HL-60/S4 treated with phorbol 12-myristate 13-acetate at 8.2 ng/mL for 4 days and 3 days (cell line): ENCODE results near the gene DEPP1.

Source experiments
- in situ Hi-C: fragments of 300-500 bp; cut with MboI; formaldehyde crosslinking; loops from 2 replicates; pipeline ENCODE4 v1.15.0; 2022; ENCODE audit warnings: low sequenced_read_pairs

DEPP1 gene

DNA sequence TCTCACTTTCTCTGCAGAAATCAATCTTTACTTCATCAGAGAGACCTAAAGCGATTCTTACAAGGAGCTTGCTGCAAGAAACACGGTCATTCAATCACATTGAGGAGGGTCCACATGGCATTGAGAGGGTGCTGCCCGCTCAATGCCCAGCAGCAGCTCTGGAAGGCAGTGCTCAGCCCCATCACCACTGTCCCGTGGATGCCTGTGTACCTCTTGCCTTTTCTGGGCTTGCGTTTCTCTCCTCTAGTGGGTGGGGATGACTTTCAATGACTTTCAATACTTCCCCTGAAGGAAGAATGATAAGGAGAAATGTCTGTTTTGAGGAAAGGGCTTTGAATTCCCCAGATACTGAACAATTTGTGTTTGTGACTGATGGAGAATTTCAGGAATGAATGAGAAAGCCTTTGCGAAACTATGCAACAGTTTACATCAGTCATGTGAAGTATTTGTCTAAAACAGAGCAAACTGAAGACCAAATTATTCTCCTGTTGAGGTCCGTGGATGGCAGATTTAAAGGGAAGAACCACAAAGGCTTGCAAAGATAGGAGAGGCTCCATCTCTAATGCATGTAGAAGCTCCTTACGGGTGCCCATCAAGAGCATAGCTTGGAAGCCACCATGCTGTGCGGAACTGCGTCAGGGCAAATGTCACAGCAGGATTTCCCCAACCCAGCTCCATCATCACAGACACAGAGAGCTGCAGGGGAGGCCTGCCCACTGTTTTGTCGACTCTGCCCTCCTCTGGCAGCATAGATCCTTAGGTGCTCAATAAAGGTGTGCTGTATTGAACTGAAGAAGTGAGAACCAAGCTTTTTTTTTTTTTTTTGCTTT is 15.5 kb upstream of the DEPP1 start:
- in situ Hi-C loops = no loop called here

DNA sequence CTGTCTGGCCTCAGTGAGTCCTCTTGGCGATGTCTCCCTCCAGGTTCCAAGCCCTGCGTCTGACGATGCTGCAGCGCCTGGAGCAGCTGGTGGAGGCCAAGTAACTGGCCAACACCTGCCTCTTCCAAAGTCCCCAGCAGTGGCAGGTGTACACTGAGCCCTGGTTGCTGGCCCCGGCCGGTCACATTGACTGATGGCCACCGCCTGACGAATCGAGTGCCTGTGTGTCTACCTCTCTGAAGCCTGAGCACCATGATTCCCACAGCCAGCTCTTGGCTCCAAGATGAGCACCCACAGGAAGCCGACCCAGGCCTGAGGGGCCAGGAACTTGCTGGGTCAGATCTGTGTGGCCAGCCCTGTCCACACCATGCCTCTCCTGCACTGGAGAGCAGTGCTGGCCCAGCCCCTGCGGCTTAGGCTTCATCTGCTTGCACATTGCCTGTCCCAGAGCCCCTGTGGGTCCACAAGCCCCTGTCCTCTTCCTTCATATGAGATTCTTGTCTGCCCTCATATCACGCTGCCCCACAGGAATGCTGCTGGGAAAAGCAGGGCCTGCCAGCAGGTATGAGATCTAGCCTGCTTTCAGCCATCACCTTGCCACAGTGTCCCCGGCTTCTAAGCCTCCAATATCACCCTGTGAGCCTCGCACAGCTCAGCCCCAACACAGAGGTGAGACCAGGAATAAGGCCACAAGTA is 14.8 kb upstream of the DEPP1 start:
- in situ Hi-C loops = no loop called here

DNA sequence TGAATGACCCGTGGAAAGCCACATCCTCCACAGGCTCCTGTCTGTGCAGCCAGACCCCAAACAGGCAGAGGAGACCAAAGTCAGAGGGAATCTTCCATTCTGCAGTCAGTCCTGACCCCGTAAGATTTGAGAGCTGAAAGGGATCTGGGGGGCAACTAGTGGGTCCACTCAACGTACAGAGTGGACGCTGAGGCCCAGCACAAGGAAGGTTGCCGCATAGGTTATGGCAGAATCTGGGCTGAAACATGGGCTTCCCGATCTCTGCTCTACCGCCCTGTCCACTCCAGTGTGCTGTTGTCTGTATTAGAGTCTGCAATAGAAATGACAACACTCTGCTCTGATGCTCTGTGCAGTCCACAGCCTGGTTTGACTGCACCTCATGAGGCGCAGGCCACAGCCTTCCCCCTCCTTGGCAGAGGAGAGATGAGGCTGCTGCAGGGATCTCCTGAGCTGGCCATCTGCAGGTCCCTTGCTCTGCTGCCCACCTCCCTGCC is 14.2 kb upstream of the DEPP1 start:
- in situ Hi-C loops = no loop called here

DNA sequence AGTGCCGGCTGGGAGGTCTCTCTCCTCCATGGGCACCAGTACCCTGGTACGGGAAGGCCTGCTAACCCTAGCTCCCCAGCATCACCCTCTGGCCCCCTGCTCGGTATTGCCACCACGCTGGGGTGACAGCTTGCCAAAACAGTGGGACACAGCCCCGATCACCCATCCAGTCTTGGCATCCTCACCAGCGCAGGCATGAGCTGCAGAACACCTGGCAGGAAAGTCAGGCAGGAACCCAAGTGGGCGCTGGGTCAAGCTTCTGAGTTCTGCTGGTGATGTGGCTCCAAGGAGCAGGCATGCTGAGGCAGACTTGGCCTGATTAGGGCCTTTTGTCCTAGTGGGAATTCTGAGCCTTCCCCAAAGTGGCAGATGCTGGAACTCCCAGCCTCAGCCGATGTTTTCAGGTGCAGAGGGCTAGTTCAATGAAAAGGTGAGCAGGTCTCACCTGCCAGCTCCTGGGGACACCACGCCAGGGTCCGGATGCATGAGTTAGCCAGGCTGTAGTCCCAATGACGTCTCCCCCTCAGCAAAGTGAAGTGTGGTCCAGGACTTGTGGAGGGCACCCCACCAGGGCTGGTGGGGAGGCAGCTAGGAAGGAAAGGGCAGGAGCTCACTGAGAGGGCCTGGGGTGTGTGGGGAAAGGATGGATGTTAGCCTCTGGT is 13.6 kb upstream of the DEPP1 start:
- in situ Hi-C loops = no loop called here

DNA sequence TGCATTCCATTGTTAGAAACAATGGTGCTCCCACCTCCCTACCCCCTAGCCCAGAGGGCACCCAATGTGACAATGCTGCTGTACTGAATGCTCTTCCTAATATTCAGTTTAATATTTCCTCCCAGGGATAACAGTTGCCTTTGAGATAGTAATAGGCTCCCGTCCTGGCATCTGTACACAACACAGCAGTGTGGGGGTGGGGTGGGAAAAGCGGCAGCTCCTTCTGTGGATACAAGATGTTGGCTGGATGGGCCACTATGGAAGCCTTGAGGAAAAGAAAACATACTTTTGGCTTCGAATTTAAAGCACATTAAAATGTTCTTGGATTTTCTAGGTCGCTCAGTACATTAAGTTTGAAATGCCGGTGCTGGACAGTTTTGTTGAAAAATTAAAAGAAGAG is 13.0 kb upstream of the DEPP1 start:
- in situ Hi-C loops = no loop called here

DNA sequence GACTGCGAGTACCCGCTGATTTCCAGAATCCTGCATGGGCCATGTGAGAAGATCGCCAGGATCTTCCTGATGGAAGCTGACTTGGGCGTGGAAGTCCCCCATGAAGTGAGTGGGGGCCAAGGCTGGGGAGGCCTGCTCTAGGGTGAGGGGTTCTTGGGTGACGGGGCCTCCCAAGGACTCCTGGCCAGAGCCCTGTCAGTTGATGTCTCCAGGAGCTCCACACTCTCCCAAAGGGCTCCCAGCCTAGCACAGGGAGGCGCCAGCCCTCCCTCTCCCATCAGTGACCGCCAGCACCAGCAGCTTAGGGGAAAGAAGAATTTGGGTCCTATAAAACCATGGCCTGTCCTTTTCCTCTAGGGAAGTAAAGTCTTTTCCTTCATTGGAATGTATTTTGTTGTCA is 12.4 kb upstream of the DEPP1 start:
- in situ Hi-C loops = no loop called here

DNA sequence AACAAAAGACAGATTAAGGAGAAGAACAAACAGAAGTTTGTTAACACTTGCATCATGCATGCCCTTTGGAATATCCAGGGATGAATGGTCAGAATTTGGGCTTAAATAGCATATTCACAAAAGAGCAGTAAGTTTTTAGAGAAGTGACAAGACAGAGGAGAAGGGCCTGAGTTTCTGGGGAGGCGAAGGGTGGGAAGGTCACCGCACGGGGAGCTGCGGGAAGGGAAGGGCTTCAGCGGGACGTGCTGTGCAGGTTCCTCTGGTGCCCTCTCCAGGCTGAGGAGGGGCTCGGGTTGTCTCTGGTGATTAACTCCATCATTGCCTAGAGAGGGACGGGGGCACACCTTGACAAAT is 11.7 kb upstream of the DEPP1 start:
- in situ Hi-C loops = no loop called here

DNA sequence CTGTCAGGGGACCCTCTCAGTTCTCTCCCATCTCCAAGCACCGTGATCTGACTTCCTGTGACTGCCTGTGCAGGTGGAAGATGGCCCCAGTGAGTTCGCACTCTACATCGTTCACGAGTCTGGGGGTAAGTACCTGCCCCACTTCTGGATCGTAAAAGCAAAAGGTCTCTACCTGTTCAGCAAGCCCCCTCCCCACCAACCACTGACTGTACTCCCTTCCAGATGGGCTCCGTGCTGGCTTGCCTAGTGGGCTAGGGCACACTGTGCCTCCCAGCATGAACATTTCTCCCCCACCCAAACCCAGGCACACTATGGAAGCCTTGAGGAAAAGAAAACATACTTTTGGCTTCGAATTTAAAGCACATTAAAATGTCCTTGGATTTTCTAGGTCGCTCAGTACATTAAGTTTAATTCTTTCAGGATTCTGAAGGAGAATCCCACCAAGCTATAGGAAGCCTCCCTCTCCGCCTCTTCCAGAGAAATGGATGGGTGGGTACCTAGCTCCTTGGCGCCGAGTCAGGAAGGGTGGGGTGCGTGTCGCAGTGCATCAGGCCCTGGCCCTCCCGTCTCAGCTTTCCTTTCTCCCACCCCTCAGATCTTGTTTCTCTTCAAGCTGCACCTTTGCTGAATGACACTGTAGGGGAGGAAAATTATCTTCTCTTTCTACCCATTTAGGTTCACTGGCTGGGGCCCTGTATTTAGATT is 11.1 kb upstream of the DEPP1 start:
- in situ Hi-C loops = no loop called here

DNA sequence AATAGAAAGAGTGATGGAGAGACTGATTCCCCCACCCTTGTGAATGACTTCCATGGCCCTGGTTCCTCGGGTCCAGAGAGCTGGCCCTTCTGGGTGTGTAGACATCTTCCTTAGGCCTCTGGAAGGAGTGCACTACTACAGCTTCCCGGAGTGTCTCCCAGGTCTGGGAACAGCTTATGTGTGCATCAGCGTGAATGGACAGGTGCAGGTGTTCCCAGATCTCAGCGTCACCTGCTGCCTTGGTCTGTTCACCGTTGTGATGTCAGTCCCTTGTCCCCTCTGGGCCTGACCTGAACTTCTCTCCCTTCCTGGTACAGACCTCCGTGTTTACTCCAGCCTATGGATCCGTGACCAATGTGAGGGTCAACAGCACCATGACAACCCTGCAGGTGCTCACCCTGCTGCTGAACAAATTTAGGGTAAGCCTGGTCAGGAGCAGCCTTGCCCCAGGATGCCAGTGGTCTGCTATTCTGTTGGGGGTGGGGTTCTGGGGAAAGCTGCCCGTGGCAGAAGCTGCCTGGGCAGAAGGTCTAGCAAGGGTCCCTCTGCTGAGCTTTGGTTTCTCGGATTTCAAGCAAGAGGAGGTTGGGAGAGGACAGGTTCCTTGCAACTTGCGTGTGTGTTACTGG is 10.5 kb upstream of the DEPP1 start:
- in situ Hi-C loops = no loop called here

DNA sequence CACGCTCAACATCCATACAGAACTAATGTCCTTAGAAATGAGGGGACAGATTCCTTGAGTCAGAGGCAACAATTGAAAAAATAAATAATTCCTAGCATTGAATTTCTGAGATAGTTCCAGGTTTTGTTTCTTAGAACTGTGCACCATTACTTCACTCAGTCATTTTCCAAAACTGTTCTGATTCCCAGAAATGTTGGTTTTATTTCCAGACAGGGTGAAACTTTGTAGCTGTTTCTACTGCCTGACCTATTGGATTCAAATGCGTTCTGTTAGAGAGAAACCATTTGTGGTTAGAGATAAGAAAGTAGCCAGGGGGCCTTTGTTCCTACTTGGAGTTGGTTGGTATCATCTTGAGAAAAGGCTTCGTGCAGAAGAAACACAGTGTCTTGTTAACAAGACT is 8.1 kb upstream of the DEPP1 start:
- in situ Hi-C loops = no loop called here

DNA sequence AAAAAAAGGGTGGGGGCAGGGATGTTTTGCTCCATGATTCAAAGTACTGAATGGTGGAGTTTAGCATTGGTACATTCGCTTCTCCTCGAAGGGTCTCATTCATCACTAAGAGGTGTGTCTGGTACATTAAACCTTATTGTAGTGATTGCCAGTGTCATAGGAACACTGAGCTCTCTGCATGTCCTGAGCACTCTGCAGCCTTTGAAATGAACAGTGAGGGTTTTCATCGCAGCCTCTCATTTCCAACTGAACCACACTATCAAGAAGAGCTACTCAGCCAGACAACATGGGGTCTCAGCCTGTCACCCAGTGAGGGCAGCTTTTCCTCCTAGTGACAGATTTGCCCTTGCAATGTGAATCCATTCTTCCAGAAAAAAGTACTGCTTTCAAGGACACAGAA is 7.6 kb upstream of the DEPP1 start:
- in situ Hi-C loops = no loop called here

DNA sequence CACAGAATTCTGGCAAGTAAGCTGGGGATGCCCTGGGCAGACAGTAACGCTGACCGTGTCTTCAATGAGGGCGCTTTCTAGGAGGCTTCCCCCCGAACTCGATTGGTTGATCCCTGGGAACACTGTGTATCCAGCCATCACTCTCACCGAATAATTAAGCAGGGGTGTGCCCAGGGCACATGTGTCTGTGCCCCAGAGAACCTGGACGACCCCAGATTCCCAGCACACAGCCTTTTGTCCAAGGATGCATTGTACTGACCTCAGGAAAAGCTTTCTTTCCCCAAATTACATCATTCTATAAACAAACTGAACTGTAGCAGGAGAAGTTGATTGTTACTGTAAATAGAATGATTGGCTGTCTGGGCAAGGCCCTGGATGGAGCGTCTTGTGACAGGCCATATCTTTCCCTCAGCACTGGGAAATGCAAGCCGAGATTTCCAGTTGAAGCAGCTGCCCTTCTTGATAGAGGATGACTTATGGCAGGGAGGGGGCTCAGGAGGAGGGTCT is 6.6 kb upstream of the DEPP1 start:
- in situ Hi-C loops = no loop called here

DNA sequence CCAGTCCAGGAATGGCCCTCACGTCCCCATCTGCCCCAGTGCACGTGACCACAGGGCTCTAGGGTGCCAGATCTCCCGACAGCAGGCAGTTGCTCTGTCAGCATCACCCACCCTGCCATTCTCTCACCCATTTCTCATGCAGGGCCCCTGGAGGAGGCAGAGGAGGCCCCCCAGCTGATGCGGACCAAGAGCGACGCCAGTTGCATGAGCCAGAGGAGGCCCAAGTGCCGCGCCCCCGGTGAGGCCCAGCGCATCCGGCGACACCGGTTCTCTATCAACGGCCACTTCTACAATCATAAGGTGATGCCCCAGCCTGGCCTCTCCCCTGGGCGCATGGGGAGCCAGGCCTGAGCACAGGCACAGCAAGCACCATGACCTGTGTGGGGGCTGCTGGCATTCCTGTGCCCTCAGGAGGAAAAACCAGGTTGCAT is 6.1 kb upstream of the DEPP1 start:
- in situ Hi-C loops = no loop called here

DNA sequence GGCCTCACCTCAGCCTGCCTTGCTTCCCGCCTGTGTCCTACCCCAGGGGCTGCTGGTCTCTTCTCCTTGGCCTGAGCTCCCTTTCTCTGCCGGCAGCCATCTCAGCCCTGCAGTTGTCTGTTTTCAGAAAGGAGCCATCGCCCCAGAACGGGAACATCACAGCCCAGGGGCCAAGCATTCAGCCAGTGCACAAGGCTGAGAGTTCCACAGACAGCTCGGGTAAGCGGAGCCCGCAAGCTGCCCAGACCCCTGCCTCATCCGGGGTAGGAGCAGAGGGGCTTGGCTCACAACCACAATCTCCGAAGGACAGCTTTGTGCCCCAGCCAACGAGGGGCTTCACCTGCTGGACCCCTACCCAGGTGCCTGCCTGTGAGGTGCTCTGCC is 5.3 kb upstream of the DEPP1 start:
- in situ Hi-C loops = no loop called here

DNA sequence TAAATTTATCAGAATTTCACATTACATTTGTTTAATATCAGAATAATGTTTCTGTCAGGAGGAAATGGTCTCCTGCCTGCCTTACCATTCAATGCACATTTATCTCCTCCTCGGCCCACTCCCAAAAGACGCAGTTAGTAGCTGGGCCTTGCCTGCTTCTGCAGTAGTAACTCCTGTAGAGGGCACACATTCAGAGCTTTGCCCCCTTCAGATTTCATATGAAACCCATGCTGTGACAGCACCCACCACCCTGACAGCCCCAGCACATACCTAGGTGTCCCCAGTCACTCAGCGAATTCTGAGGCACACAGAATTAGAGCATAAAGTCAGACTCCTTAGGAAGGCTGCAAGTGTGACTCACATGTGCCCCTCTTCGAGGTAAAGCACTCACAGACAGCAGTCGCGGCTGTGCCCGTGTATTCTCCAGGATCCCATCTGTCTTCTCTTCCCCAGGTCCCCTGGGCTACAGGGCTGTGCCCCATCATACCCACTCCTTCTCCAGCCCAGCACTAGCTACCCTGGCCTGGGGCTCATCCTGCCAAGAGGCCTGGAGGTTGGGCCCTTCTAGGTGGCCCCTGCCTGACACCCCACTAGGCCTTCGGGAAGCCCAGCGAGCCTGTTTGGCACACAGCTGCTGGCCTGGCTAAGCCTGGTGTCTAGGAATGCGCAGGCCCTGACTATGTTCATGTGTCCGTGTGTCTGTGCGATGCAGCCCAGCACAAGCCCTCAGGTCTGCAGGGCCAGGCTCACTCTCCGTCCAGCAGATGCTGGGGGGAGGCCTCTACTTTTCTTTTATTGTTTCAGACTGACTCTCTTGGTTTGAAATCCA is 4.7 kb upstream of the DEPP1 start:
- in situ Hi-C loops = no loop called here

DNA sequence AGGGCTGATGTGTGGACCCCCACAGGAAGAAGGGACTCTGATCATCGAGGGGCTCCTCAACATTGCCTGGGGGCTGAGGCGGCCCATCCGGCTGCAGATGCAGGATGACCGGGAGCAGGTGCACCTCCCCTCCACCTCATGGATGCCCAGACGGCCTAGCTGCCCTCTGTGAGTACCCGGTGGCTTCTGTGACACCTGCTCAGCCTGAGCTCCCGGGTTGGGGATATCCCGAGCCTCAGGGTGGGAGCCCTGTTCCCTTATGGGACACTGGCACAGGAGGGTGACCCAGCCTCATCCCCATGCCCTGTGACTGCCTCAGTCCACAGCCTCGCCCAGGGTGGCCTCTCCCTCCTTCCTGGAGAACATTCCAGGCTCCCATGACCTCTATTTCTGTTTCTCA is 3.9 kb upstream of the DEPP1 start:
- in situ Hi-C loops = no loop called here

DNA sequence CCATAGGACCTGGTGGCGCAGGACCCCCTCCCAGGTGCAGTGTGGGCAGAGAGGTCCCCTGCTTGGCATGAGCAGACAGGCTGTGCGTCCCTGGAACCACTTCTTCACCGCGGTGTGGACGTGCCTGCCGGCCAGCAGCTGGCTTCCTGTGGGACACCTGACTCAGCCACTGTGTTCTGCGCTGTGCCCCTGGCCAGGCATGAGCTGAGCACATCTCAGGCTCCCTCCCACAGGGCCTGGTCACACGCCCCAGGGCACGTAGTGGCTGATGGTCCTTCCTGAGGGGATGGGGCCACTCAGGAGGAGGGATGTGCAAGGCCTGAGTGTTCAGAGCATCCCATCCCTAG is 3.5 kb upstream of the DEPP1 start:
- in situ Hi-C loops = no loop called here

DNA sequence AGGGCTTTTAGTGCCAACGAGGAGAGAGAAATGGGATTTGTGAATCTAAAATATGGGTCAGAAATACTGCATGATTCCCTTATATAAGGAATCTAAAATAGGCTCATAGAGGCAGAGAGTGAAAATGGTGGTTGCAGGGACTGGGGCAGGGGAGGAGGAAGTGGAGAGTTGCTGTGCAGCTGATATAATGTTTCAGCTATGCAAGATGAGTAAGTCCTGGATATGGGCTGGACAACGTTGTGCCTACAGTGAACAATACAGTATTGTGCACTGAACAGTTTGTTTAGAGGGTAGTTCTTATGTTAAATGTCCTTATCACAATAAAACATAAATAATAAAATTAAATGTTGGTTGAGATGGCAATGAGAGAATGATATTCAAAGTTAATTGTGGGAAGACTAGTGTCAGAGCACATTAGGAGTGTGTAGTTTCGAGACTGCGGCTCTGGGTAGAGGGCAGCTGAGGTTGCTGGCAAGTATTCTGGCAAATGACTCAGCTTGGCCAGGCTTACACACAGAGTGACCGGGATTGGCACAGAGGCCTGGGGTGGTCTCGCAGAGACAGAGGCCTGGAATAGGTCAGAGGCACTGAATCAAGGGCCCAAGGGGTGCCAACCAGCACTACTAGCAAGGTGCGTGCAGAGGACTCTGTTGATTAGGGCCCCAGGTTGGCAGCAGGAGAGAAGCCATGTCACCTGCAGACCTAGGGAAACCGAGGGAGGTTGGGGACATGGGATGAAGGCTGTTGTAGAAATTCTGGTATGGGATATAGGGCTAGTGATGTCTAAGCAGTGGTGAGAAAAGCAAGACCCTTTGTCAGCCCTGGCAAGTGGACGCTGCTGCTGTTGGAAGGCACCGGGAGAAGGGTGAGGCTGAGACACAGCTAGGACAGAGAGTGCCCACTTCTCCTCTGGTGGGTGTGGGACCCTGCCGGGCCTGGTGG is 2.8 kb upstream of the DEPP1 start:
- in situ Hi-C loops = no loop called here
